Astrocyte of the cerebellum (primary cell): ENCODE data around the gene LCE3D.

Experiments used
- DNase-seq: peaks from one replicate; pipeline ENCODE4 v3.0.0-alpha.2; 2011; ENCODE audit warnings: low read depth
- H3K4me3 ChIP-seq: 2 replicates; pipeline ENCODE4 v1.5.1; 2011; ENCODE audit warnings: mild to moderate bottlenecking, low read depth, low read length, moderate library complexity
- CTCF ChIP-seq: IDR thresholded peaks from 2 replicates; pipeline ENCODE4 v1.5.1; 2012; ENCODE audit warnings: low read length, low read depth, moderate library complexity, mild to moderate bottlenecking; ENCODE audit errors: missing control alignments
- in situ Hi-C: cut with HindIII; loops from 2 replicates; pipeline ENCODE4 v1.10.0; 2017; ENCODE audit warnings: low sequenced_read_pairs

The LCE3D gene

GRCh38 chr1:152535774-152536173, 44.5 kb downstream of the LCE3D start:
- in situ Hi-C loops, result no loop called here
- TF ChIP-seq CTCF, result no peak
- DNase-seq, result no peak
- no peak overlapping the region for H3K4me3 ChIP-seq

- DNase-seq, result no peak
- in situ Hi-C loops, result no loop called here
- TF ChIP-seq CTCF, result peak; percentile 38
- no peak overlapping the region for H3K4me3 ChIP-seq
Observed at GRCh38 chr1:152533327-152533938, 46.9 kb downstream of the LCE3D start.
